GM18511 (cell line): Measurements from ENCODE around the gene HSPB8.

Experiments
- ATAC-seq: cut with Tn5 transposase; IDR thresholded peaks from one replicate; pipeline ENCODE4 v1.9.1; 2021; ENCODE audit warnings: mild to moderate bottlenecking, moderate library complexity; ENCODE audit not compliant: unreplicated experiment

The HSPB8 gene

GRCh38 chr12:119169150-119169549, 9.6 kb upstream of the HSPB8 start:
- no peak for ATAC-seq

DNA sequence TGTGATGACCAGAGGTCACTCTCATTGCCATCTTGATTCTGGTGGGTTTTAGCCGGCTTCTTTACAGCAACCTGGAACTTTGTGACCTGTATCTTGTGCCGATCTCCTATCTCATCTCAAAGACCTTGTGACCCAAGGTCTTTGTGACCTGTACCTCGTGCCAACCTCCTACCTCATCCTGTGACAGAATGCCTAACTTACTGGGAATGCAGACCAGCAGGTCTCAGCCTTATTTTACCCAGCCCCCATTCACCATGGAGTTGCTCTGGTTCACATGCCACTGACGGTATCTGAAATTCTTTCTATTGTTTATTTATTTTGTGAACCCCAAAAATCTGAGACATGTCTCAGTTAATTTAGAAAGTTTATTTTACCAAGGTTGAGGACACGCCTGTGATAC, 7.4 kb upstream of the HSPB8 start:
- no peak for ATAC-seq

DNA sequence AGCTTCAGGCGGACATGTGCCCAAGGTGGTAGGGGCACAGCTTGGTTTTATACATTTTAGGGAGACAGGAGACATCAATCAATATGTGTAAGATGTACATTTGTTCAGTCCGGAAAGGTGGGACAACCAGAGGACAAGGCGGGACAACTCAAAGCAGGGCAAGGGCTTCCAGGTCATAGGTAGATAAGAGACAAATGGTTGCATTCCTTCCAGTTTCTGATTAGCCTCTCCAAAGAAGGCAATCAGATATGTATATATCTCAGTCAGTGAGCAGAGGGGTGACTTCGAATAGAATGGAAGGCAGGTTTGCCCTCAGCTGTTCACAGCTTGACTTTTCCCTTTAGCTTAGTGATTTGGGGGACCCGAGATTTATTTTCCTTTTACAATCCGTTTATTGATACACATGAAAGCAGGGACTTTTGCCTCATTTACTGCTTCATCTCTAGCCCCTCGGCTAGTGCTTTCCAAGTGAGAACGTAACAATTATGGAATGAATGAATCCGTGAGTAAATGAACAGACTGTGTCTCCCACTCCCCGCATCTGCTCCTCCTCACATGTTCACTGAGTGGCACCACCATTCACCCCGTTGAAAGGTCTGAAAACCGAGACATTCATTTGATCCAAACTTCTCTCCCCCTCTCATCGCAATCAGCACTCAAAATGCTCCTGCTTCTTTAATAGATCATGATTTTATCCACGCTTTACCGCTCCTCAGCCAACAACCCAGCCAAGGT, 6.9 kb upstream of the HSPB8 start:
- no peak for ATAC-seq

- ATAC-seq, result no peak
These were observed 3.6 kb upstream of the HSPB8 start for GRCh38 chr12:119175081-119175480.

DNA sequence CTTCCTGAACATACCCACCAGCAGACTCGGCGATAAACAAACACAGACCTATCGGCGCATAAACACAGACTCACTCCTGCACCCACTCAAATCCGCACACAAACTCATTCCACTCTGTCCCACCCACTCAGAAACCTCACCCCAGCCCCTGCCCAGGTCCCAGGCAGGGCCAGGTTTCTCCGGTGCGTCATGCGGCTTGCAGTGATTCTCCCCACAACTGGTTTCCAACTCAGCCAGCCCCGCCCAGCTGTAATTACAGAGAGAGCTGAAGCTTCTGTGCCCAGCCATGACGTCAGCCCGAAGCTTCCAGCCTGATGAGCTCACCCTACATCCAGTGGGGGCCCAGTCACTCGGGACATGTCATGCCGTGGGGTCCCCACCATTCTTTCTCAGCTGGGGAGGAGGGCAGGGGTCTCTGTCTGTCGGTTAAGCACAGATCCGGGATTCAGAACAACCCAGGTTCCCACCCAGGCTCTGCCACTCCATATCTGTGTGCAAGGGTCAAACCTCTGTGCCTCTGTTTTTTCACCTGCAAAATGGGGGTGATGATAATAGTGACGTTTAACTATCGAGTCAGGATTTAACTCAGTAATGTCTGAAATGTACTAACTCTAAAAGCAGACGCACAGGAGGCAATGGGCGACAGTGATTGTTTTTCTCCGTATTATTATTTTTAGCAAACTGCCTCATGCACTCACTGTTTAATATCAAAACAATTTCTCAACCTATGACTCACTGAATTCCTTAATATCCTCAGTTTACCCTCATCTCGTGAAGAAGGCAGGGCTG, 2.3 kb upstream of the HSPB8 start:
- ATAC-seq, result no peak

GRCh38 chr12:119177056-119177325, 1.7 kb upstream of the HSPB8 start:
- ATAC-seq, result no peak

- no peak for ATAC-seq
These were observed 879 bp upstream of the HSPB8 start for GRCh38 chr12:119177724-119178380.

DNA sequence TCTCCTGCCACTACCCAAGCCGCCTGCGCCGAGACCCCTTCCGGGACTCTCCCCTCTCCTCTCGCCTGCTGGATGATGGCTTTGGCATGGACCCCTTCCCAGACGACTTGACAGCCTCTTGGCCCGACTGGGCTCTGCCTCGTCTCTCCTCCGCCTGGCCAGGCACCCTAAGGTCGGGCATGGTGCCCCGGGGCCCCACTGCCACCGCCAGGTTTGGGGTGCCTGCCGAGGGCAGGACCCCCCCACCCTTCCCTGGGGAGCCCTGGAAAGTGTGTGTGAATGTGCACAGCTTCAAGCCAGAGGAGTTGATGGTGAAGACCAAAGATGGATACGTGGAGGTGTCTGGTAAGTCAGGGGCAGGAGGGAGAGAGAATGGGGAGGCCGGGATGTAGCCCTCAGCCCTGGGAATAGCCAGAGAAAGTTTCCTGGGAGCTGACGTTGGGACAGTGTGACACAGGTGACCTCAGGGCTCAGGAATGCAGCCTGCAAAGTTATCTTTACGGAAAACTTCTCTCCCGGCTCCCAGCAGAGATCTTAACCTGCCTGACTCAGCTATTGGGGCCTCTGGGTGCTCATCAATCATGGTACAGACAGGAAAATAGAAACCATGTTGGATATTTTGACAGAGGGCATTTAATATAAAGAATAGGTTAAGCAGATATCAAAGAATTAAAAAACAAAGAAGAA, 747 bp downstream of the HSPB8 start:
- ATAC-seq, result no peak

GRCh38 chr12:119180380-119181040, 1.8 kb downstream of the HSPB8 start:
- ATAC-seq, result no peak

GRCh38 chr12:119181202-119181601, 2.5 kb downstream of the HSPB8 start:
- no peak for ATAC-seq

GRCh38 chr12:119181944-119182343, 3.2 kb downstream of the HSPB8 start:
- no peak for ATAC-seq

DNA sequence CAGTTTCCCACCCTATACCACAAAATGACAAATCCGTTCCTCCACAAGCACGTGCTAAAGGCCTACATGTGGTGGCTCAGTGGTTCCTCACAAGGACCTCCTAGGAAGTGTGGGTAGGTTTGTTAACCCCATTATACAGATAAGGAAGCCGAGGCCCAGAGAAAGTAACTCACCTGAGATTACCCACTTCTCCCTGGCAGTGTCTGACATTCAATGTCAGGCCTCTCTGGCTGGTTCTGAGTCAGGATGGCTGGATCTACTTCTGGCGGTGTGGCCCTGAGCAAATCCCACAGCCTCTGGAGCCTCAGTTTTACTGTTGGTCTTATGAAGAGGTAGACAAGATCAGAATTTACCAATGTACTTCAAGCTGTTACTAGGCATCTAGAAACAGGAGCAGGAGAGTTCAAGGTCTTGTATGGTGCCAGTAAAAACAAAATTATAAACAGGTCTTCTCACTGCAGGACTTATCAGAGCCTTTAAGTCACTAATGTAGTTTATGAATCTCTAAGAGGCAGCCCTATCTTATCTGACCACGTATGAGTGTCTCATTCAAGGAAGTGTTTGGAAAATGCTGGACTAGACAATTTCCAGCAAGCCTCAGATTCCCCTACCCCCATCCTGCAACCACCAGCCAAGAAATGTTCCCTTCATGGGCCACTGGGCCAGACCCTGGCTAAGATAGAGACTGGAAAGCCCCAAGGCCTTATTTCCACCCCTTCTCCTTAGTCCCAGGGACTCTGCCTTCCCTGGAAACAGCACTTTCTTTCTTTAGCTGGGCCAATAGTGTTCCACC, 4.2 kb downstream of the HSPB8 start:
- no peak for ATAC-seq

- ATAC-seq, result no peak
These were observed 5.4 kb downstream of the HSPB8 start for GRCh38 chr12:119183942-119184695.

DNA sequence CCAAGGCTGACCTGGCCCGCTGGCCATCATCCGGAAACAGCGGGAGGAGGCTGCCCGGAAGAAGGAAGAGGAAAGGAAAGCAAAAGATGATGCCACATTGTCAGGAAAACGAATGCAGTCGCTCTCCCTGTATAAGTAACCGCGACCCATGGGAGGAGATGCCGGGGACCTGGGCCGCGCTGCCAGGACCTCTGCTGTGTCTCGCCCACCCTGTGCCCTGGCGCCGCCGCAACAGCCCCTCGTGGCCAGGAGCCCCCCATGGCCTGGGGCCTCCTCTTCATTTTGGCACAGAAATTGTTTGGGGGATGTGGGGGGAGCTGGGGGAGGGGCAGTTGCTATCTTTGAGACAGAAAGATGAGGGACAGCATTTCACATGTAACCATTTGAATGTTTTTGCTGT, 16.5 kb downstream of the HSPB8 start:
- no peak for ATAC-seq

DNA sequence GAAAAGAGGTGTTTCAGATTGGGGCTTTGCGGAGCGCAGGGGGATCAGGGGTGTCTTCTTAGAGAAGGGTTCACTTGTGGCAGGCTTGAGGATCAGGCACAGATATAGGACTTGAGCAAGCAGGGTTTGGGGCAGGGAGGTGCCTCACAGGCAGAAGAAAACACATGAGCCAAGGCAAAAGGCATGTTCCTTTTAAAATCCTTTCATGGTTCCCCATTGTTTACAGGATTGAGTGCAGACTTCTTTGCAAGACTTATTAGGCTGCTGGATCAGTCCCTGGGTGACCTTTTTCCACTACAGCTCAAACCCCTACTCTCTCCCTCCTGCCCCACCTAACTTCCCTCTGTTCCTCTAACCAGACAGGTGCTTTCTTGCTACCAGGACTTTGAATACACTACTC, 19.7 kb downstream of the HSPB8 start:
- ATAC-seq, result no peak

DNA sequence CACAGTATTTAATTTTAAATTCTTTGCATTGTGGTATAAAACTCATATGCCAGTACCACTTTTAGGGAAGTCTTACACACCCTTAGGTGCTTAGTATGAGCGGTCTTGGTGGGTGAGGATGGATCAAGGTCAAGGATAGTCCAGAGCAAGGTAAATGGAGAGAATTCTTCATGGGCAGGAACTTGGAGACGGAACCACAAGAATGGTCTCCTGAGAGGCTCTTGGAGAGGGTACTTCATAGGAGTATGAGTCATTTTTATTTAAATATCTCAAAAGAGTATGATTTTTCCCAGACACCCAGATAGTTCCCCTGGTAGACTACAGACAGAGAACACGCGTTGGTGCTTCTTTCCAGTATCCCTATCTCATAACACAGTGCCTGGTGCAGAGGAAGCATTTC, 21.9 kb downstream of the HSPB8 start:
- ATAC-seq, result no peak

GRCh38 chr12:119201789-119202543, 23.2 kb downstream of the HSPB8 start:
- ATAC-seq, result no peak

GRCh38 chr12:119202544-119202943, 23.8 kb downstream of the HSPB8 start:
- ATAC-seq, result no peak

GRCh38 chr12:119204131-119204530, 25.4 kb downstream of the HSPB8 start:
- ATAC-seq, result no peak
